K562 (cell line): ENCODE measurements around the gene GLB1L. TPM values are rescaled to one million over a fixed set of nuclear protein-coding genes. Genes with fewer than 3 reads are reported as not detected.

Experiments
- ATAC-seq: fragments of 200-7000 bp; cut with Tn5 transposase; 3 replicates; pipeline ENCODE4 v1.9.1; 2020; ENCODE audit warnings: moderate library complexity
- BruUV-seq: library from RNA; stranded (reverse); fragments of 400-500 nt; replicated peaks from 2 replicates; lab custom pipeline; 2021; lab: Mats Ljungman, UMichigan
- CTCF ChIA-PET: fragments of 300-600 bp; formaldehyde crosslinking; extraction: SDS; loops from one replicate; lab custom pipeline; 2021; ENCODE audit warnings: low intra/inter-chr PET ratio; lab: Yijun Ruan, JAX
- POLR2A ChIA-PET: fragments of 300-600, 350-650 bp; sonication (Branson Sonifier 250); formaldehyde crosslinking; extraction: SDS; loops from one replicate; lab custom pipeline; 2021; ENCODE audit warnings: antibody characterized with exemption, inconsistent platforms; lab: Yijun Ruan, JAX
- DNase-seq, 4 experiments: peaks; one replicate each; pipeline versions ENCODE4 v3.0.0 to v3.0.0-alpha.2; 2011 to 2018; ENCODE audit warnings: low spot score in 3 of 4, mixed read lengths in 3 of 4; ENCODE audit errors: extremely low read depth in 1 of 4
- FAIRE-seq: peaks from 2 replicates; lab custom pipeline; 2011; peaks lifted over from hg19 to GRCh38; lab: Jason Lieb, UNC
- H2AFZ ChIP-seq: 2 replicates; pipeline ENCODE4 v1.6.0; 2011; ENCODE audit warnings: low read depth, low read length, control low read depth, inconsistent platforms
- H3K27ac ChIP-seq: fragments of 200-600 bp; 3 replicates; pipeline ENCODE4 v1.8.0; 2011; ENCODE audit warnings: low read depth, mild to moderate bottlenecking, control low read depth, inconsistent platforms, low read length, moderate library complexity, mixed read lengths; ENCODE audit errors: extremely low read depth
- H3K27me3 ChIP-seq, 2 experiments: fragments of 300-600 bp in 1 of 2; 2 replicates in 1 of 2; 3 replicates in 1 of 2; pipeline versions ENCODE4 v1.6.0 to v1.8.0; 2011; ENCODE audit warnings: inconsistent platforms in 2 of 2, low read length in 2 of 2, mild to moderate bottlenecking in 1 of 2, mixed read lengths in 1 of 2, moderate library complexity in 1 of 2; ENCODE audit not compliant: control insufficient read depth in 2 of 2, insufficient read depth in 2 of 2
- H3K36me3 ChIP-seq: fragments of 300-600 bp; 3 replicates; pipeline ENCODE4 v1.8.0; 2011; ENCODE audit warnings: mild to moderate bottlenecking, low read length, inconsistent platforms; ENCODE audit not compliant: control insufficient read depth, insufficient read depth
- H3K4me1 ChIP-seq, 2 experiments: fragments of 200-600 bp in 1 of 2; replicated peaks in 1 of 2; 2 replicates in 1 of 2; 3 replicates in 1 of 2; pipeline versions ENCODE4 v1.5.1 to v1.8.0; 2011; ENCODE audit warnings: inconsistent platforms in 2 of 2, low read length in 2 of 2, mild to moderate bottlenecking in 1 of 2, mixed read lengths in 1 of 2, moderate library complexity in 1 of 2; ENCODE audit not compliant: control insufficient read depth in 2 of 2, insufficient read depth in 2 of 2
- H3K4me2 ChIP-seq: 2 replicates; pipeline ENCODE4 v1.6.1; 2011; ENCODE audit warnings: low read length, control low read depth, inconsistent platforms, mixed read lengths; ENCODE audit not compliant: insufficient read depth
- H3K4me3 ChIP-seq: fragments of 200-600 bp; sonication (generic), shearing (Covaris generic); 2 replicates; pipeline ENCODE4 v1.5.1; 2016; ENCODE audit warnings: control low read depth, inconsistent platforms
- H3K79me2 ChIP-seq: fragments of 200-600 bp; 3 replicates; pipeline ENCODE4 v1.8.0; 2011; ENCODE audit warnings: low read length, inconsistent platforms; ENCODE audit not compliant: control insufficient read depth, insufficient read depth
- H3K9ac ChIP-seq, 2 experiments: 2 replicates each; pipeline versions ENCODE4 v1.6.0 to v1.6.1; 2011; ENCODE audit warnings: low read depth in 2 of 2, low read length in 2 of 2, control low read depth in 1 of 2, inconsistent platforms in 1 of 2, mild to moderate bottlenecking in 1 of 2, mixed read lengths in 1 of 2; ENCODE audit not compliant: insufficient read depth in 1 of 2
- H3K9me1 ChIP-seq: one replicate; pipeline ENCODE4 v1.6.0; 2011; ENCODE audit warnings: inconsistent platforms, mild to moderate bottlenecking, low read length, moderate library complexity; ENCODE audit not compliant: control insufficient read depth, insufficient read depth
- H3K9me3 ChIP-seq: replicated peaks from 2 replicates; pipeline ENCODE4 v1.5.1; 2011; ENCODE audit warnings: low read depth, low read length, inconsistent platforms; ENCODE audit not compliant: control insufficient read depth, insufficient read depth
- H4K20me1 ChIP-seq: replicated peaks from 2 replicates; pipeline ENCODE4 v1.6.1; 2011; ENCODE audit warnings: low read length, inconsistent platforms, mixed read lengths; ENCODE audit not compliant: control insufficient read depth, insufficient read depth
- NFIC ChIP-seq: fragments of 450-650 bp; IDR thresholded peaks from 2 replicates; pipeline ENCODE4 v1.6.1; 2017; ENCODE audit warnings: mild to moderate bottlenecking, inconsistent platforms
- VEZF1 ChIP-seq: fragments of 200-800 bp; sonication (Bioruptor generic); IDR thresholded peaks from 2 replicates; pipeline ENCODE4 v1.6.1; 2017; ENCODE audit warnings: missing genetic modification characterization, missing compliant biosample characterization
- ZBTB33 ChIP-seq: sonication (generic); formaldehyde crosslinking; IDR thresholded peaks from 2 replicates; pipeline ENCODE4 v1.8.1; 2023; ENCODE audit warnings: mild to moderate bottlenecking, missing genetic modification reagents
- ZBTB40 ChIP-seq, 2 experiments: fragments of 450-650 bp in 1 of 2; sonication (generic) in 1 of 2; formaldehyde crosslinking in 1 of 2; IDR thresholded peaks; 2 replicates each; pipeline versions ENCODE4 v1.7.1 to v1.9.0; 2016 to 2022; ENCODE audit warnings: inconsistent platforms in 1 of 2, mild to moderate bottlenecking in 1 of 2, missing genetic modification reagents in 1 of 2
- ZBTB7A ChIP-seq: IDR thresholded peaks from 2 replicates; pipeline ENCODE4 v1.6.1; 2011; ENCODE audit warnings: low read depth, mild to moderate bottlenecking, low read length, moderate library complexity, borderline replicate concordance; ENCODE audit not compliant: control insufficient read depth
- ZFPM2 ChIP-seq: fragments of 250-450 bp; sonication (Bioruptor Pico); IDR thresholded peaks from 2 replicates; pipeline ENCODE4 v1.5.1; 2022; ENCODE audit warnings: mild to moderate bottlenecking
- WGBS: fragments of 100-300 bp; shearing (Covaris generic); methylation state at CpG from one replicate; pipeline ENCODE4 v1.1.6; 2016; ENCODE audit warnings: low coverage, mixed read lengths; ENCODE audit not compliant: insufficient coverage; ENCODE audit errors: missing lambda C conversion rate; 5-methylcytosine and 5-hydroxymethylcytosine counted together
- in situ Hi-C: fragments of 300-500 bp; cut with MboI; formaldehyde crosslinking; loops from 4 replicates; pipeline ENCODE4 v1.15.0; 2018; ENCODE audit warnings: inconsistent platforms, mixed read lengths
- intact Hi-C: fragments of 100-400 bp; cut with micrococcal nuclease; formaldehyde crosslinking; loops from 2 replicates; pipeline ENCODE4 v1.14.2; 2022
- polyA plus RNA-seq, 8 experiments: library from polyadenylated mRNA; depleted of rRNA in 4 of 8; stranded (reverse) in 5 of 8; unstranded in 3 of 8; fragments of >200 nt; fragmentation: Nextera tagmentation in 2 of 8; fragmentation: Illumina TruSeq in 1 of 8; extraction: Ambion mirVana in 2 of 8; extraction: Trizol in 1 of 8; gene quantifications; 2 replicates each; pipeline versions ENCODE4 v1.2.1 to v1.2.3, GENCODE V29; 2011 to 2014; ENCODE audit warnings: inconsistent platforms in 1 of 8, missing spikeins in 1 of 8
- total RNA-seq, 7 experiments: library from RNA; depleted of rRNA in 6 of 7; stranded (reverse); fragments of >200 nt in 6 of 7; fragmentation: Illumina TruSeq in 2 of 7; extraction: Trizol in 2 of 7; gene quantifications; 2 replicates each; pipeline versions ENCODE4 v1.2.1 to v1.2.3, GENCODE V29; 2011 to 2021; ENCODE audit warnings: low replicate concordance in 1 of 7

Gene GLB1L
- total and polyA plus RNA-seq, 9 of the 15 experiments (the other 6 are each of a cell fraction or from before 2014, with no cell fraction given): 0.42 to 2.9 (median 2.5) TPM

- Histone ChIP-seq H3K4me2 (no peak overlapping the region), H3K9me3 (no peaks in the 10 kb centered on the region), H3K4me3 (no peak overlapping the region), H3K4me1 (peaks cover 35 to 66% of the 10 kb centered on the region in 2 experiments), H3K9me1 (no peaks in the 10 kb centered on the region), H3K79me2 (no peaks in the 10 kb centered on the region), H3K27me3 (no peaks in the 10 kb centered on the region), H3K36me3 (no peaks in the 10 kb centered on the region), H3K9ac (0 out of 4 replicates have a peak overlapping the region, but pooled peaks of 1 of the 2 experiments have one; percentile 39), H3K27ac (no peak overlapping the region), H2AFZ (no peak overlapping the region), H4K20me1 (no peaks in the 10 kb centered on the region)
- in situ Hi-C loops (loop anchor here (5.0 kb wide), 1 partner anchor 117 kb away; the partner anchor contains the start of gene SLC23A3), intact Hi-C loops (no loop called here)
- BruUV-seq: no TSS peak
- FAIRE-seq (no peak), ATAC-seq (no peak), DNase-seq (peak in 1 of 4 experiments; percentile 24)
- ChIA-PET POLR2A (interaction anchor here (0.7 to 1.1 kb wide), 3 partner anchors 9 to 853 kb away, joined by 3 to 5 read pairs (median 4); partner anchors contain the start of gene DNAJB2), CTCF (no interaction called here)
- WGBS: 58% methylated on average over 9 of the region's 16 CpGs
- TF ChIP-seq ZBTB33 (CRISPR knock-in tag) (peak; percentile 78), ZBTB40 (IDR thresholded peaks at IDR 0.05) (peak; percentile 58), ZBTB40 (CRISPR knock-in tag; IDR thresholded peaks at IDR 0.05) (no peak), NFIC (peak; percentile 63), ZBTB7A (peak; percentile 72; the same call in 1 of the 2 replicates), ZFPM2 (no peak), VEZF1 (CRISPR knock-in tag) (peak; percentile 45)
These were observed 44.5 kb upstream of the GLB1L start for GRCh38 chr2:219289537-219290361.
